Vagina (tissue), 2 donors: ENCODE measurements around the gene SPHKAP.

Source experiments
- CTCF ChIP-seq, 3 experiments: fragments of 450-650 bp in 2 of 3; fragments of 200-600 bp in 1 of 3; sonication (generic) in 1 of 3; IDR thresholded peaks; one replicate each; pipeline ENCODE4 v1.5.1; 2017 to 2019; ENCODE audit warnings: antibody characterized with exemption in 3 of 3, mild to moderate bottlenecking in 2 of 3, moderate library complexity in 2 of 3
- POLR2A ChIP-seq, 2 donors: fragments of 450-650 bp; IDR thresholded peaks; one replicate each; pipeline ENCODE4 v1.6.1; 2017; ENCODE audit warnings: antibody characterized with exemption in 2 of 2, mild to moderate bottlenecking in 2 of 2, moderate library complexity in 2 of 2
- POLR2AphosphoS5 ChIP-seq, 2 donors: sonication (generic); formaldehyde crosslinking; IDR thresholded peaks; one replicate each; pipeline ENCODE4 v1.9.0; 2017; ENCODE audit warnings: antibody characterized with exemption in 2 of 2, mild to moderate bottlenecking in 2 of 2, low read depth in 1 of 2; ENCODE audit not compliant: insufficient read depth in 1 of 2

- TF ChIP-seq CTCF (IDR thresholded peaks at IDR 0.05) (no peak), POLR2A (IDR thresholded peaks at IDR 0.05) (no peak), POLR2AphosphoS5 (IDR thresholded peaks at IDR 0.05; ENCODE audit: insufficient read depth in 1 of 2, low read depth in 1 of 2) (no peak)
Measured at GRCh38 chr2:228181098-228182019, at the start of gene SPHKAP.
